Pancreas (tissue), 10 donors: ENCODE data around the gene RANBP1. TPM values are rescaled to one million over a fixed set of nuclear protein-coding genes. Genes with fewer than 3 reads are reported as not detected.

Experiments
- ATAC-seq, 4 donors: fragments of 200-7000 bp; cut with Tn5 transposase; one replicate each; pipeline versions ENCODE4 v1.8.0 to v1.9.1; 2020; ENCODE audit warnings: mild to moderate bottlenecking in 4 of 4, moderate library complexity in 4 of 4
- DNase-seq, 6 donors: peaks; one replicate each; pipeline ENCODE4 v3.0.0-alpha.2; 2020
- FAIRE-seq: peaks from 2 replicates; lab custom pipeline; 2012; peaks lifted over from hg19 to GRCh38; lab: Jason Lieb, UNC
- H3K27ac ChIP-seq, 4 donors: fragments of 200-600 bp; sonication (generic); 1 replicate in 3 of 4; 2 replicates in 1 of 4; pipeline versions ENCODE4 v1.5.0 to v1.8.0; 2020
- H3K27me3 ChIP-seq, 4 donors: fragments of 200-600 bp; one replicate each; pipeline ENCODE4 v1.8.0; 2021
- H3K36me3 ChIP-seq, 3 donors: fragments of 200-600 bp; sonication (generic) in 1 of 3; one replicate each; pipeline versions ENCODE4 v1.5.0 to v1.8.0; 2020 to 2021
- H3K4me1 ChIP-seq, 3 donors: fragments of 200-600 bp; one replicate each; pipeline ENCODE4 v1.8.0; 2021
- H3K4me3 ChIP-seq, 4 donors: fragments of 200-600 bp; sonication (generic) in 2 of 4; one replicate each; pipeline versions ENCODE4 v1.5.0 to v1.8.0; 2020 to 2021
- H3K9me3 ChIP-seq, 4 donors: fragments of 200-600 bp; one replicate each; pipeline ENCODE4 v1.8.0; 2021
- WGBS, 2 donors: extraction: QIAGEN DNeasy Blood & Tissue Kit; methylation state at CpG; one replicate each; pipeline ENCODE4 v1.1.7; 2013; 5-methylcytosine and 5-hydroxymethylcytosine counted together
- intact Hi-C, 3 donors: fragments of 100-400 bp; cut with DNase I; formaldehyde crosslinking; loops; one replicate each; pipeline versions ENCODE4 v1.11.1 to v1.14.2; 2022
- polyA plus RNA-seq, 2 donors: library from polyadenylated mRNA; stranded (reverse); fragments of 200-250 nt; gene quantifications; one replicate each; pipeline ENCODE4 v1.2.3, GENCODE V29; 2013
- total RNA-seq, 6 donors: library from RNA; stranded (reverse); fragmentation: NEBNext Ultra II Directional in 4 of 6; extraction: Animal tissue kit (Norgen Biotek cat#: 25700) in 4 of 6; gene quantifications; one replicate each; pipeline versions ENCODE4 v1.2.1 to v1.2.4, GENCODE V29; 2021 to 2023
- TF ChIP-seq, protein P1 (sequence below), 4 donors: fragments of 200-600 bp; sonication (generic) in 3 of 4; IDR thresholded peaks; one replicate each; pipeline versions ENCODE4 v1.5.0 to v1.8.0; 2021; ENCODE audit warnings: antibody characterized with exemption in 4 of 4
- donor health status: healthy with polysubstance abuse.
- donor health status: DM: no; HTN: no; CAD: no; lungs with moderate emphysema.
- donor health status: DM: no; HTN: no; CAD: no.
- donor health status: control.
- donor health status: control.
- donor health status: Bipolar disorder and iron deficiency.
- donor health status: DM: yes; HTN: yes; CAD: no.
- donor health status: DM: no; HTN: no; CAD: no.
- donor health status: DM: no; HTN: no; CAD: no.
- donor health status: DM: yes; HTN: yes; CAD: no.

The RANBP1 gene
- total and polyA plus RNA-seq, 8 donors, result 25.1 to 44.0 (median 34.3) TPM

DNA sequence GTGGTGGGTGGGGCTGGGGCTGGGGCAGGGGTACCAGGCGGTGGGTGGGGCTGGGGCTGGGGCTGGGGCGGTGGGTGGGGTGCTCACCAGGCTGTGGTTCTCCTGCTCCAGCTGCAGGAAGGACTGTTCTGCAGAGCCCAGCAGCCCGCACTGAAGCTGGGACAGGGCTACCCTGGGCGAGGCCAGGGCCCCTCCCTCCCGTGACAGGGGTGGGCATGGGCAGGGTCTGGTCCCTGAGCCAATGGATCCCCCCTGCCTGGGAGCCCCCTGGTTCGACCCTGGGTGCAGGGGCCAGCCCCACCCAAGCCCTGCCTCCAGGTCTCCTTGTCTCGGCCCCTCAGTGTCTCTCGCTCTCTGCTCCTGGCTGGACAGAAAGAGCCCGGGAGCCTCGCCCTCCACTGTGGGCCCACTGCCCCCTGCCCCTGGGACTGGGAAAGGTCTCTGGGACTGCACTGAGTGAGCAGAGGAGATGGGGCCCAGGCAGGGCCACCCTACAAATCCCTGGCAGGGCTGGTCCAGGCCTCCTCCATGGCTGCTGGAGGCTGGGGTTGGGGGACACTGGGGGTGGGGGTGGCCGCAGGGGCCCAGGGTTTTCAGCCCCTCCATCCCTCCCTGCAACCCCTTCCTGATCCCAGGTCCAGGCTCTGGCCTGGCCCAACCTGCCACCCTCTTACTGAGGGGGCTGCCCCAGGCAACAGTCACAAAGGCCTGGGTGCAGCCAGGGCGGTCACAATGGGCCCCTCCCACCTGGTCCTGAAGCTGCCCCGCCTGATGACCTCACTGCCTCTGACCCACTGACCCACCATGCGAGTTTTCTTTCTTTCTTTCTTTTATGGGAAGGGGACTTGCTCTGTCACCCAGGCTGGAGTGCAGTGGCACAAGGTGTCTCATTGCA lies 34.7 kb downstream of the RANBP1 start, which contains the start of gene CCDC188:
TSS of gene CCDC188 (minus strand) at position 675 of the 895 bp plus-strand sequence. CDS start at position 606, 69 bp downstream.
- DNase-seq, result no peak
- no peak for ATAC-seq
- WGBS, 2 donors, result 73 to 82% methylated on average over 12 to 14 of the region's 14 CpGs
- H3K27me3 ChIP-seq, result no peaks in the 10 kb centered on the region
- H3K4me3 ChIP-seq, result no peak within 1 kb of the TSS
- intact Hi-C loops, result loop anchor here in 1 of 3 donors (10.0 kb wide), 2 partner anchors 84 to 134 kb away; no protein-coding TSS in a partner anchor
- no peak within 1 kb of the TSS for H3K27ac ChIP-seq
- no peaks in the 10 kb centered on the region for H3K36me3 ChIP-seq
- H3K4me1 ChIP-seq, result no peaks in the 10 kb centered on the region
- TF ChIP-seq, protein P1, sequence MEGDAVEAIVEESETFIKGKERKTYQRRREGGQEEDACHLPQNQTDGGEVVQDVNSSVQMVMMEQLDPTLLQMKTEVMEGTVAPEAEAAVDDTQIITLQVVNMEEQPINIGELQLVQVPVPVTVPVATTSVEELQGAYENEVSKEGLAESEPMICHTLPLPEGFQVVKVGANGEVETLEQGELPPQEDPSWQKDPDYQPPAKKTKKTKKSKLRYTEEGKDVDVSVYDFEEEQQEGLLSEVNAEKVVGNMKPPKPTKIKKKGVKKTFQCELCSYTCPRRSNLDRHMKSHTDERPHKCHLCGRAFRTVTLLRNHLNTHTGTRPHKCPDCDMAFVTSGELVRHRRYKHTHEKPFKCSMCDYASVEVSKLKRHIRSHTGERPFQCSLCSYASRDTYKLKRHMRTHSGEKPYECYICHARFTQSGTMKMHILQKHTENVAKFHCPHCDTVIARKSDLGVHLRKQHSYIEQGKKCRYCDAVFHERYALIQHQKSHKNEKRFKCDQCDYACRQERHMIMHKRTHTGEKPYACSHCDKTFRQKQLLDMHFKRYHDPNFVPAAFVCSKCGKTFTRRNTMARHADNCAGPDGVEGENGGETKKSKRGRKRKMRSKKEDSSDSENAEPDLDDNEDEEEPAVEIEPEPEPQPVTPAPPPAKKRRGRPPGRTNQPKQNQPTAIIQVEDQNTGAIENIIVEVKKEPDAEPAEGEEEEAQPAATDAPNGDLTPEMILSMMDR (IDR thresholded peaks at IDR 0.05), result no peak
- FAIRE-seq, result no peak
- H3K9me3 ChIP-seq, result no peaks in the 10 kb centered on the region

- TF ChIP-seq, protein P1 (IDR thresholded peaks at IDR 0.05), result no peak
- FAIRE-seq, result no peak
- no peaks in the 10 kb centered on the region for H3K36me3 ChIP-seq
Measured at GRCh38 chr22:20151276-20151588, 35.3 kb downstream of the RANBP1 start.

DNA sequence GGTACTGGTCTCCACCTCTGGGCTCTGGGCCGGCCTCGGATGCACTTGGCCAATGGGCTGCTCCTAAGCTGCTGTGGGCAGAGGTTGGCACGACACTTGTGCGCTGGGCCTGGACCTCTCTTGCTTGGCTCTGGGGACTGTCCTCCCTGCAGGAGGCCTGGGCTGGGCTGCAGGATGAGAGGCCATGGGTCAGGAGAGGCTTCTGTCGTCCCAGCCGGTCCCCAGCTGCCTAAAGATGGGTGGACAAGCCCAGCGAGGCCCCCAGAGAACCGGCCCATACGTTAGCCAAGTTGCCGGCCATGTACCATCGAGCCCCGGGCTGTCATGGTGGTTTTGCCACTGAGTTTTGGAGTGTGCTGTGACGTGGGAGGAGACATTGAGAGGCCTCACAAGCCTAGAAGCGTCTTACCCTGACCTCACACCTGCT lies 36.6 kb downstream of the RANBP1 start:
- H3K27ac ChIP-seq, result no peak overlapping the region
- TF ChIP-seq, protein P1 (IDR thresholded peaks at IDR 0.05), result no peak
- WGBS, 2 donors, result 66 to 80% methylated on average over 14 of the region's 14 CpGs
- no peaks in the 10 kb centered on the region for H3K36me3 ChIP-seq
- DNase-seq (no peak), FAIRE-seq (no peak), ATAC-seq (no peak)
- H3K4me3 ChIP-seq, result no peak overlapping the region
- no peaks in the 10 kb centered on the region for H3K27me3 ChIP-seq
- H3K9me3 ChIP-seq, result no peaks in the 10 kb centered on the region
- H3K4me1 ChIP-seq, result no peaks in the 10 kb centered on the region
- intact Hi-C loops, result loop anchor here in 1 of 3 donors (10.0 kb wide), 2 partner anchors 82 to 132 kb away; no protein-coding TSS in a partner anchor

More at GRCh38 chr22:20151276-20151588, 35.3 kb downstream of the RANBP1 start:
- H3K9me3 ChIP-seq, result no peaks in the 10 kb centered on the region
- H3K27ac ChIP-seq, result no peak overlapping the region
- DNase-seq (no peak), ATAC-seq (no peak)
- intact Hi-C loops, result loop anchor here in 1 of 3 donors (10.0 kb wide), 2 partner anchors 84 to 134 kb away; no protein-coding TSS in a partner anchor
- no peak overlapping the region for H3K4me3 ChIP-seq
- H3K4me1 ChIP-seq, result no peaks in the 10 kb centered on the region
- no peaks in the 10 kb centered on the region for H3K27me3 ChIP-seq
- 74 to 84% methylated on average over 4 of the region's 4 CpGs for WGBS, 2 donors

- DNase-seq (no peak), ATAC-seq (no peak), FAIRE-seq (no peak)
- 59 to 67% methylated on average over 16 of the region's 16 CpGs for WGBS, 2 donors
- no peaks in the 10 kb centered on the region for H3K27me3 ChIP-seq
- no peaks in the 10 kb centered on the region for H3K4me1 ChIP-seq
- no peak overlapping the region for H3K4me3 ChIP-seq
- TF ChIP-seq, protein P1 (IDR thresholded peaks at IDR 0.05), result no peak
- intact Hi-C loops, result loop anchor here in 1 of 3 donors (10.0 kb wide), 2 partner anchors 81 to 131 kb away; no protein-coding TSS in a partner anchor
- H3K36me3 ChIP-seq, result no peaks in the 10 kb centered on the region
- H3K9me3 ChIP-seq, result no peaks in the 10 kb centered on the region
- H3K27ac ChIP-seq, result no peak overlapping the region
Measured at GRCh38 chr22:20153945-20154344, 38.0 kb downstream of the RANBP1 start.
